A549 (cell line): ENCODE measurements around the gene SPATA6L. TPM values are rescaled to one million over a fixed set of nuclear protein-coding genes. Genes with fewer than 3 reads are reported as not detected.

Experiments
- ATAC-seq, 2 experiments: fragments of 200-7000 bp in 1 of 2; fragments of >200 bp in 1 of 2; cut with Nextera tagmentation in 1 of 2; cut with Tn5 transposase in 1 of 2; 3 replicates each; pipeline versions ENCODE4 v1.8.0 to v1.9.1; 2018 to 2020; ENCODE audit warnings: mild to moderate bottlenecking in 1 of 2, moderate library complexity in 1 of 2
- CTCF ChIA-PET: fragments of 300-600 bp; sonication (Branson Sonifier 250); formaldehyde crosslinking; extraction: SDS; loops from one replicate; lab custom pipeline; 2021; ENCODE audit warnings: antibody characterized with exemption, inconsistent platforms; lab: Yijun Ruan, JAX
- POLR2A ChIA-PET: fragments of 350-600 bp; formaldehyde crosslinking; extraction: SDS; loops from one replicate; lab custom pipeline; 2021; ENCODE audit warnings: antibody characterized with exemption, inconsistent platforms; lab: Yijun Ruan, JAX
- DNase-seq, 2 experiments: peaks; one replicate each; pipeline versions ENCODE4 v3.0.0 to v3.0.0-alpha.2; 2011 to 2016; ENCODE audit warnings: low read depth in 1 of 2, low spot score in 1 of 2
- FAIRE-seq: peaks from 2 replicates; lab custom pipeline; 2011; peaks lifted over from hg19 to GRCh38; lab: Jason Lieb, UNC
- H3K27ac ChIP-seq, 2 experiments: fragments of >200 bp; sonication (Bioruptor Twin); formaldehyde crosslinking; 3 replicates each; pipeline ENCODE4 v1.5.1; 2016 to 2017
- H3K4me1 ChIP-seq: fragments of >200 bp; sonication (Bioruptor Twin); formaldehyde crosslinking; 3 replicates; pipeline ENCODE4 v1.6.1; 2016
- H3K4me2 ChIP-seq: fragments of >200 bp; sonication (Bioruptor Twin); formaldehyde crosslinking; 3 replicates; pipeline ENCODE4 v1.6.1; 2016
- H3K4me3 ChIP-seq: fragments of >200 bp; sonication (Bioruptor Twin); formaldehyde crosslinking; 3 replicates; pipeline ENCODE4 v1.5.1; 2016
- H3K9me3 ChIP-seq: fragments of >200 bp; sonication (Bioruptor Twin); formaldehyde crosslinking; 3 replicates; pipeline ENCODE4 v1.6.1; 2016
- CBX2 ChIP-seq: fragments of 200-600 bp; sonication (generic); IDR thresholded peaks from 2 replicates; pipeline ENCODE4 v1.6.1; 2016; ENCODE audit warnings: low read depth, mild to moderate bottlenecking, borderline replicate concordance
- CHD2 ChIP-seq: fragments of 150-350 bp; IDR thresholded peaks from 2 replicates; pipeline ENCODE4 v1.6.1; 2014; ENCODE audit warnings: low read length; ENCODE audit not compliant: partially characterized antibody
- CHD4 ChIP-seq: fragments of 200-600 bp; sonication (generic); IDR thresholded peaks from 2 replicates; pipeline ENCODE4 v1.6.1; 2016; ENCODE audit warnings: antibody characterized with exemption, mild to moderate bottlenecking, borderline replicate concordance
- EHMT2 ChIP-seq: fragments of 200-600 bp; sonication (generic); IDR thresholded peaks from 2 replicates; pipeline ENCODE4 v1.6.1; 2016; ENCODE audit warnings: antibody characterized with exemption, low read depth, mild to moderate bottlenecking, moderate library complexity
- EP300 ChIP-seq, 2 experiments: fragments of >200 bp; sonication (Bioruptor Twin); formaldehyde crosslinking; IDR thresholded peaks; 2 replicates in 1 of 2; 3 replicates in 1 of 2; pipeline ENCODE4 v1.6.1; 2016 to 2017
- ESRRA ChIP-seq: fragments of 150-350 bp; IDR thresholded peaks from 2 replicates; pipeline ENCODE4 v1.6.1; 2014; ENCODE audit warnings: mild to moderate bottlenecking, low read length, borderline replicate concordance
- FOSL2 ChIP-seq, 2 experiments: fragments of 450-650 bp in 1 of 2; fragments of >200 bp in 1 of 2; sonication (Bioruptor Twin) in 1 of 2; formaldehyde crosslinking; IDR thresholded peaks; 2 replicates each; pipeline versions ENCODE4 v1.5.0 to v1.6.1; 2016 to 2020; ENCODE audit warnings: mild to moderate bottlenecking in 1 of 2, moderate library complexity in 1 of 2
- FOXS1 ChIP-seq: fragments of 250-450 bp; sonication (Bioruptor Pico); IDR thresholded peaks from 2 replicates; pipeline ENCODE4 v1.5.0; 2020; ENCODE audit warnings: mild to moderate bottlenecking, moderate library complexity
- HOXA7 ChIP-seq: fragments of 250-450 bp; sonication (Bioruptor Pico); IDR thresholded peaks from 2 replicates; pipeline ENCODE4 v1.5.0; 2020; ENCODE audit warnings: mild to moderate bottlenecking, moderate library complexity
- HOXB5 ChIP-seq: fragments of 250-450 bp; sonication (Bioruptor Pico); IDR thresholded peaks from 2 replicates; pipeline ENCODE4 v1.5.0; 2020; ENCODE audit warnings: mild to moderate bottlenecking, moderate library complexity
- JUNB ChIP-seq: fragments of >200 bp; sonication (Bioruptor Twin); formaldehyde crosslinking; IDR thresholded peaks from 2 replicates; pipeline ENCODE4 v1.6.1; 2016
- KDM5A ChIP-seq: fragments of 200-600 bp; sonication (generic); IDR thresholded peaks from 2 replicates; pipeline ENCODE4 v1.6.1; 2016; ENCODE audit warnings: antibody characterized with exemption, mild to moderate bottlenecking
- MAZ ChIP-seq: fragments of 150-350 bp; IDR thresholded peaks from 2 replicates; pipeline ENCODE4 v1.6.1; 2014; ENCODE audit warnings: antibody characterized with exemption, low read depth, low read length, borderline replicate concordance
- MYC ChIP-seq: IDR thresholded peaks from 2 replicates; pipeline ENCODE4 v1.6.1; 2012; ENCODE audit warnings: mild to moderate bottlenecking, inconsistent platforms, low read length, improper control_type of control experiment, borderline replicate concordance
- NR3C1 ChIP-seq: fragments of >200 bp; sonication (Bioruptor Twin); formaldehyde crosslinking; IDR thresholded peaks from 3 replicates; pipeline ENCODE4 v1.6.1; 2017
- PHF8 ChIP-seq: fragments of 200-600 bp; sonication (generic); IDR thresholded peaks from 2 replicates; pipeline ENCODE4 v1.6.1; 2016; ENCODE audit warnings: low read depth, mild to moderate bottlenecking, antibody characterized with exemption, moderate library complexity, borderline replicate concordance
- POLR2A ChIP-seq: IDR thresholded peaks from 2 replicates; pipeline ENCODE4 v1.6.1; 2012; ENCODE audit warnings: mild to moderate bottlenecking, low read length
- POLR2AphosphoS2 ChIP-seq: conservative IDR thresholded peaks from 2 replicates; pipeline ENCODE4 v1.6.1; 2012; ENCODE audit warnings: low read length, improper control_type of control experiment, inconsistent platforms
- RFX5 ChIP-seq: fragments of 450-650 bp; IDR thresholded peaks from 2 replicates; pipeline ENCODE4 v1.7.1; 2014; ENCODE audit warnings: antibody characterized with exemption, mild to moderate bottlenecking, moderate library complexity
- RNF2 ChIP-seq: fragments of 200-600 bp; sonication (generic); IDR thresholded peaks from 2 replicates; pipeline ENCODE4 v1.6.1; 2016; ENCODE audit warnings: low read depth, mild to moderate bottlenecking, antibody characterized with exemption, moderate library complexity, borderline replicate concordance
- TFCP2L1 ChIP-seq: fragments of 250-450 bp; sonication (Bioruptor Pico); IDR thresholded peaks from 2 replicates; pipeline ENCODE4 v1.5.0; 2021; ENCODE audit warnings: mild to moderate bottlenecking
- ZC3H11A ChIP-seq: fragments of 450-650 bp; IDR thresholded peaks from 2 replicates; pipeline ENCODE4 v1.6.1; 2014; ENCODE audit warnings: antibody characterized with exemption, mild to moderate bottlenecking
- ZFP36 ChIP-seq: fragments of 450-650 bp; IDR thresholded peaks from 2 replicates; pipeline ENCODE4 v1.6.1; 2014; ENCODE audit warnings: borderline replicate concordance; ENCODE audit not compliant: partially characterized antibody
- WGBS: methylation state at CpG from one replicate; pipeline ENCODE4 v1.1.6; 2017; ENCODE audit errors: missing lambda C conversion rate; 5-methylcytosine and 5-hydroxymethylcytosine counted together
- polyA plus RNA-seq, 4 experiments: library from polyadenylated mRNA; depleted of rRNA in 3 of 4; stranded (reverse); fragments of >200 nt; fragmentation: RNase III in 1 of 4; extraction: RNeasy Plus Mini Kit Qiagen cat#74134 plus additional on column Dnase treatment in 1 of 4; gene quantifications; 2 replicates in 3 of 4; 3 replicates in 1 of 4; pipeline ENCODE4 v1.2.3, GENCODE V29; 2011 to 2017
- TF ChIP-seq, protein P1 (sequence below): fragments of >200 bp; sonication (Bioruptor Twin); formaldehyde crosslinking; IDR thresholded peaks from 3 replicates; pipeline ENCODE4 v1.6.1; 2016
- TF ChIP-seq, protein P2 (sequence below): fragments of 450-650 bp; IDR thresholded peaks from 2 replicates; pipeline ENCODE4 v1.6.1; 2014; ENCODE audit warnings: antibody characterized with exemption
- TF ChIP-seq, protein P3 (sequence below): IDR thresholded peaks from 2 replicates; pipeline ENCODE4 v1.6.1; 2012
- TF ChIP-seq, protein P4 (sequence below): fragments of >200 bp; sonication (Bioruptor Twin); formaldehyde crosslinking; IDR thresholded peaks from 3 replicates; pipeline ENCODE4 v1.5.1; 2016
- TF ChIP-seq, protein P5 (sequence below): fragments of >200 bp; sonication (Bioruptor Twin); formaldehyde crosslinking; IDR thresholded peaks from 2 replicates; pipeline ENCODE4 v1.6.1; 2016

The SPATA6L gene
- polyA plus RNA-seq, 2 of the 4 experiments (the other 2 are of a cell fraction) = 0.99 to 6.6 TPM

DNA sequence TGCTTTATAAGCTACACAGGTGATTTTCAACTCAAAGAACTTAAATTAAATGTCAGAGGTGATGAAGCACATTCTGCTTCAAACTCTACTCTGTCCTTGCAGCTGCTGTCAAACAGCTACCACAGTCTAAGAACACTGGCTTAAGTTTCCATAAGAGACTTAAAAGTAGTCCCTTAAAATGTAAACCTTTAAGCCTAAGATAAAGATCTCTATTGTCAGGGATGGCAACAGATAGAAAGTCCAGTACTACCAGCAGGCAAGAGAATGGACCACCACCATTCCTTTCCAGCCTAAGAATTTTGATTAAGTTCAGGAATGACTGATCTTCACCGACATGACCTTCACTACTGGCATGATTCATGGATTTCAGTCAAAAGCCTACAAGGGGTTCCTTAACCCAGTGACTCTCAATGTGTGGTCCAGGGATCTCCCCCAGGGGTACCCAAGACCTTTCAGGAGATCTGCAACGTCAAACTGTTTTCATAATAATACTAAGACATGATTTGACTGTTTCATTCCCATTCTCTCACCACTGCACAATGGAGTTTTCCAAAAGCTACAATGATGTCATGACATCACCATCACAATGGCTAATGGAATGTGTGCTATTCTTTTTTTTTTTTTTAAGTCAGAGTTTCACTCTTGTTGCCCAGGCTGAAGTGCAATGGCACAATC is 45.3 kb downstream of the SPATA6L start:
- Histone ChIP-seq H3K9me3 (no peaks in the 10 kb centered on the region), H3K4me2 (no peak overlapping the region), H3K4me1 (no peaks in the 10 kb centered on the region), H3K27ac (no peak overlapping the region), H3K4me3 (no peak overlapping the region)
- ChIA-PET CTCF (interaction anchor here (0.9 to 1.9 kb wide), 3 partner anchors 16 to 41 kb away, joined by 3 to 7 read pairs (median 6); partner anchors contain the start of gene PLPP6), POLR2A (no interaction called here)
- no peak for ATAC-seq
- TF ChIP-seq PHF8 (no peak), MAZ (no peak), EHMT2 (no peak), CHD4 (no peak), HOXA7 (CRISPR knock-in tag) (no peak), EP300 (IDR thresholded peaks at IDR 0.05) (no peak), NR3C1 (no peak), CHD2 (no peak), RNF2 (no peak), KDM5A (no peak), FOSL2 (IDR thresholded peaks at IDR 0.05) (no peak), FOSL2 (CRISPR knock-in tag; IDR thresholded peaks at IDR 0.05) (no peak), ESRRA (no peak), HOXB5 (CRISPR knock-in tag) (no peak), POLR2AphosphoS2 (no peak)
- TF ChIP-seq, protein P1, sequence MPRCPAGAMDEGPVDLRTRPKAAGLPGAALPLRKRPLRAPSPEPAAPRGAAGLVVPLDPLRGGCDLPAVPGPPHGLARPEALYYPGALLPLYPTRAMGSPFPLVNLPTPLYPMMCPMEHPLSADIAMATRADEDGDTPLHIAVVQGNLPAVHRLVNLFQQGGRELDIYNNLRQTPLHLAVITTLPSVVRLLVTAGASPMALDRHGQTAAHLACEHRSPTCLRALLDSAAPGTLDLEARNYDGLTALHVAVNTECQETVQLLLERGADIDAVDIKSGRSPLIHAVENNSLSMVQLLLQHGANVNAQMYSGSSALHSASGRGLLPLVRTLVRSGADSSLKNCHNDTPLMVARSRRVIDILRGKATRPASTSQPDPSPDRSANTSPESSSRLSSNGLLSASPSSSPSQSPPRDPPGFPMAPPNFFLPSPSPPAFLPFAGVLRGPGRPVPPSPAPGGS = no peak
- TF ChIP-seq, protein P2, sequence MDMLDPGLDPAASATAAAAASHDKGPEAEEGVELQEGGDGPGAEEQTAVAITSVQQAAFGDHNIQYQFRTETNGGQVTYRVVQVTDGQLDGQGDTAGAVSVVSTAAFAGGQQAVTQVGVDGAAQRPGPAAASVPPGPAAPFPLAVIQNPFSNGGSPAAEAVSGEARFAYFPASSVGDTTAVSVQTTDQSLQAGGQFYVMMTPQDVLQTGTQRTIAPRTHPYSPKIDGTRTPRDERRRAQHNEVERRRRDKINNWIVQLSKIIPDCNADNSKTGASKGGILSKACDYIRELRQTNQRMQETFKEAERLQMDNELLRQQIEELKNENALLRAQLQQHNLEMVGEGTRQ = no peak
- TF ChIP-seq, protein P3, sequence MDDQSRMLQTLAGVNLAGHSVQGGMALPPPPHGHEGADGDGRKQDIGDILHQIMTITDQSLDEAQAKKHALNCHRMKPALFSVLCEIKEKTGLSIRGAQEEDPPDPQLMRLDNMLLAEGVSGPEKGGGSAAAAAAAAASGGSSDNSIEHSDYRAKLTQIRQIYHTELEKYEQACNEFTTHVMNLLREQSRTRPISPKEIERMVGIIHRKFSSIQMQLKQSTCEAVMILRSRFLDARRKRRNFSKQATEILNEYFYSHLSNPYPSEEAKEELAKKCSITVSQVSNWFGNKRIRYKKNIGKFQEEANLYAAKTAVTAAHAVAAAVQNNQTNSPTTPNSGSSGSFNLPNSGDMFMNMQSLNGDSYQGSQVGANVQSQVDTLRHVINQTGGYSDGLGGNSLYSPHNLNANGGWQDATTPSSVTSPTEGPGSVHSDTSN = no peak
- TF ChIP-seq, protein P4, sequence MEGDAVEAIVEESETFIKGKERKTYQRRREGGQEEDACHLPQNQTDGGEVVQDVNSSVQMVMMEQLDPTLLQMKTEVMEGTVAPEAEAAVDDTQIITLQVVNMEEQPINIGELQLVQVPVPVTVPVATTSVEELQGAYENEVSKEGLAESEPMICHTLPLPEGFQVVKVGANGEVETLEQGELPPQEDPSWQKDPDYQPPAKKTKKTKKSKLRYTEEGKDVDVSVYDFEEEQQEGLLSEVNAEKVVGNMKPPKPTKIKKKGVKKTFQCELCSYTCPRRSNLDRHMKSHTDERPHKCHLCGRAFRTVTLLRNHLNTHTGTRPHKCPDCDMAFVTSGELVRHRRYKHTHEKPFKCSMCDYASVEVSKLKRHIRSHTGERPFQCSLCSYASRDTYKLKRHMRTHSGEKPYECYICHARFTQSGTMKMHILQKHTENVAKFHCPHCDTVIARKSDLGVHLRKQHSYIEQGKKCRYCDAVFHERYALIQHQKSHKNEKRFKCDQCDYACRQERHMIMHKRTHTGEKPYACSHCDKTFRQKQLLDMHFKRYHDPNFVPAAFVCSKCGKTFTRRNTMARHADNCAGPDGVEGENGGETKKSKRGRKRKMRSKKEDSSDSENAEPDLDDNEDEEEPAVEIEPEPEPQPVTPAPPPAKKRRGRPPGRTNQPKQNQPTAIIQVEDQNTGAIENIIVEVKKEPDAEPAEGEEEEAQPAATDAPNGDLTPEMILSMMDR = no peak
- 63% methylated on average over 2 of the region's 2 CpGs for WGBS
- DNase-seq = no peak
- no peak for FAIRE-seq

- TF ChIP-seq ZC3H11A (no peak), CBX2 (no peak), ZFP36 (no peak), RFX5 (no peak), CHD2 (no peak), TFCP2L1 (no peak), MYC (no peak), FOXS1 (CRISPR knock-in tag) (no peak), POLR2A (no peak), JUNB (no peak), HOXA7 (CRISPR knock-in tag) (no peak), MAZ (no peak), EHMT2 (no peak)
- TF ChIP-seq, protein P5, sequence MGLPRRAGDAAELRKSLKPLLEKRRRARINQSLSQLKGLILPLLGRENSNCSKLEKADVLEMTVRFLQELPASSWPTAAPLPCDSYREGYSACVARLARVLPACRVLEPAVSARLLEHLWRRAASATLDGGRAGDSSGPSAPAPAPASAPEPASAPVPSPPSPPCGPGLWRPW = no peak
- ChIA-PET CTCF (interaction anchor here (0.9 to 1.6 kb wide), 2 partner anchors 15 to 42 kb away, joined by 3 to 6 read pairs; partner anchors contain the start of gene PLPP6), POLR2A (no interaction called here)
- no peak for ATAC-seq
- Histone ChIP-seq H3K9me3 (no peaks in the 10 kb centered on the region), H3K27ac (no peak overlapping the region), H3K4me1 (no peaks in the 10 kb centered on the region), H3K4me3 (no peak overlapping the region), H3K4me2 (no peak overlapping the region)
- FAIRE-seq = no peak
- 80% methylated on average over 3 of the region's 3 CpGs for WGBS
- no peak for DNase-seq
Measured at GRCh38 chr9:4620057-4620765, 46.1 kb downstream of the SPATA6L start.
